ENCODE measurements around the gene PLXNA4. TPM values are rescaled to one million over a fixed set of nuclear protein-coding genes. Genes with fewer than 3 reads are reported as not detected.

Gene PLXNA4
- polyA plus RNA-seq, 1 donor (not counting 4 experiments of a cell fraction or from before 2014, with no cell fraction given), result 0.01 TPM

DNA sequence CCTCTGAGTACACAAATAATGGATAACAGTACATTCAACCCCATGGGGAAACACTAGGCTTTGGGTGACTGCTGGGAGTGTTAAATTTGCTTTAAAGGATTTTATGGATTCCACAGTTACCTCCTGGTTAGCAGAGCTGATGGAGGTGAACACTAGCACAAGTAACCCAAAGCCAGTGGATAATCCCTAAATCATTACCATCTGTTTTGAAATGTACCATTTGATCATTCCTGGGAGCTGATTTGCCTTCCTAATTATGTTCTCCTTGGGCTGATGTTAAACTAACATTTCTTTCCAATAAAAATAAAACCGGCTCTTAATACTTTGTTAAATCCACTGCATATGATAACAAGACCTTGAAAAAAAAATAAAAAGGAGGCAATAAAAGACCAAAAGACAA, 493.9 kb downstream of the PLXNA4 start:
- H3K9ac ChIP-seq (ENCODE audit: control insufficient read depth, extremely low read depth, insufficient read depth, low read length), result no peak overlapping the region
- dilution Hi-C loops (cut with MboI; ENCODE audit: extremely low pct_ligation_motif_present, low sequenced_read_pairs), result no loop called here
- H3K9me3 ChIP-seq (ENCODE audit: control insufficient read depth, low read depth, low read length), result no peaks in the 10 kb centered on the region
- H3K4me3 ChIP-seq (ENCODE audit: control insufficient read depth in 2 of 3, extremely low read depth in 1 of 3, insufficient read depth in 2 of 3, low read depth in 1 of 3, low read length in 3 of 3), result no peak overlapping the region
- H3K9me1 ChIP-seq (ENCODE audit: control insufficient read depth, extremely low read depth, insufficient read depth, low read length), result no peaks in the 10 kb centered on the region
- no peaks in the 10 kb centered on the region for H3K79me2 ChIP-seq (ENCODE audit: control insufficient read depth, insufficient read depth, low read length)
- no peak for TF ChIP-seq EZH2 (IDR thresholded peaks at IDR 0.05; ENCODE audit: low read length)
- TF ChIP-seq, protein P1, sequence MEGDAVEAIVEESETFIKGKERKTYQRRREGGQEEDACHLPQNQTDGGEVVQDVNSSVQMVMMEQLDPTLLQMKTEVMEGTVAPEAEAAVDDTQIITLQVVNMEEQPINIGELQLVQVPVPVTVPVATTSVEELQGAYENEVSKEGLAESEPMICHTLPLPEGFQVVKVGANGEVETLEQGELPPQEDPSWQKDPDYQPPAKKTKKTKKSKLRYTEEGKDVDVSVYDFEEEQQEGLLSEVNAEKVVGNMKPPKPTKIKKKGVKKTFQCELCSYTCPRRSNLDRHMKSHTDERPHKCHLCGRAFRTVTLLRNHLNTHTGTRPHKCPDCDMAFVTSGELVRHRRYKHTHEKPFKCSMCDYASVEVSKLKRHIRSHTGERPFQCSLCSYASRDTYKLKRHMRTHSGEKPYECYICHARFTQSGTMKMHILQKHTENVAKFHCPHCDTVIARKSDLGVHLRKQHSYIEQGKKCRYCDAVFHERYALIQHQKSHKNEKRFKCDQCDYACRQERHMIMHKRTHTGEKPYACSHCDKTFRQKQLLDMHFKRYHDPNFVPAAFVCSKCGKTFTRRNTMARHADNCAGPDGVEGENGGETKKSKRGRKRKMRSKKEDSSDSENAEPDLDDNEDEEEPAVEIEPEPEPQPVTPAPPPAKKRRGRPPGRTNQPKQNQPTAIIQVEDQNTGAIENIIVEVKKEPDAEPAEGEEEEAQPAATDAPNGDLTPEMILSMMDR (optimal IDR thresholded peaks at IDR 0.05 in 1 of 3, IDR thresholded peaks at IDR 0.05 in 1 of 3, conservative IDR thresholded peaks at IDR 0.05 in 1 of 3; ENCODE audit: extremely low read depth in 1 of 3, insufficient read depth in 2 of 3, low read length in 3 of 3), result no peak
- peaks cover 31% of the 10 kb centered on the region for H3K27me3 ChIP-seq (ENCODE audit: control insufficient read depth, extremely low read depth, insufficient read depth, low read length)
- no peak for DNase-seq (ENCODE audit: low read depth, low spot score)
- no peaks in the 10 kb centered on the region for H3K36me3 ChIP-seq (ENCODE audit: control insufficient read depth in 2 of 2, extremely low read depth in 1 of 2, insufficient read depth in 2 of 2, low read length in 2 of 2)
- no peak overlapping the region for H2AFZ ChIP-seq (ENCODE audit: control insufficient read depth, low read length)
- no peak overlapping the region for H3K4me2 ChIP-seq (ENCODE audit: control insufficient read depth, extremely low read depth, insufficient read depth, low read depth, low read length)
- H3K27ac ChIP-seq (ENCODE audit: control insufficient read depth, insufficient read depth, low read length), result no peak overlapping the region
- no peak for FAIRE-seq
- H3K4me1 ChIP-seq (ENCODE audit: control insufficient read depth, extremely low read depth, insufficient read depth, low read length), result no peaks in the 10 kb centered on the region
- no peaks in the 10 kb centered on the region for H4K20me1 ChIP-seq (ENCODE audit: control insufficient read depth, extremely low read depth, insufficient read depth, low read length)

DNA sequence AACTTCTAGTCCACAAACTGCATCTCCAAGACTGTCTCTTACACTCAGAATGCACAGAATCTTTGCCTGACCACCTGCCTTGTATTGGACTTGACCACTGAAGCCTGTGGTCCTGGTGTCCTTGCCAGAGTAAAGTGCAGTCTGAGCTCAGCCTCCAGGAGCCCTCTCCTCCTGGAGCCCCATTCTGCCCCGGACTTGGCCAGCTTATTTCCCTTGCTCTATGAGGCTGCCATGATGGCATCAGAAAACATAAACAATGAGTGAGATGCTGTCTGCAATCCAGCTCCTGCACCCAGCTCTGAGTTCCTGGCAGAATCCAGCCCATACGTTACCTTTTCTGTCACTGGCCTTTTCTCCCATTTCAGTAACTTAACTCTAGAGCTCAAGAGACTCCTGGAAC, 494.6 kb downstream of the PLXNA4 start:
- dilution Hi-C loops (cut with MboI; ENCODE audit: extremely low pct_ligation_motif_present, low sequenced_read_pairs), result no loop called here
- Histone ChIP-seq H3K36me3 (ENCODE audit: control insufficient read depth in 2 of 2, extremely low read depth in 1 of 2, insufficient read depth in 2 of 2, low read length in 2 of 2) (no peaks in the 10 kb centered on the region), H2AFZ (ENCODE audit: control insufficient read depth, low read length) (no peak overlapping the region), H4K20me1 (ENCODE audit: control insufficient read depth, extremely low read depth, insufficient read depth, low read length) (no peaks in the 10 kb centered on the region), H3K4me2 (ENCODE audit: control insufficient read depth, extremely low read depth, insufficient read depth, low read depth, low read length) (no peak overlapping the region), H3K9me1 (ENCODE audit: control insufficient read depth, extremely low read depth, insufficient read depth, low read length) (no peaks in the 10 kb centered on the region), H3K27ac (ENCODE audit: control insufficient read depth, insufficient read depth, low read length) (no peak overlapping the region), H3K9me3 (ENCODE audit: control insufficient read depth, low read depth, low read length) (no peaks in the 10 kb centered on the region), H3K9ac (ENCODE audit: control insufficient read depth, extremely low read depth, insufficient read depth, low read length) (no peak overlapping the region), H3K4me1 (ENCODE audit: control insufficient read depth, extremely low read depth, insufficient read depth, low read length) (no peaks in the 10 kb centered on the region), H3K79me2 (ENCODE audit: control insufficient read depth, insufficient read depth, low read length) (no peaks in the 10 kb centered on the region), H3K4me3 (ENCODE audit: control insufficient read depth in 2 of 3, extremely low read depth in 1 of 3, insufficient read depth in 2 of 3, low read depth in 1 of 3, low read length in 3 of 3) (no peak overlapping the region), H3K27me3 (ENCODE audit: control insufficient read depth, extremely low read depth, insufficient read depth, low read length) (peaks cover 37% of the 10 kb centered on the region)
- DNase-seq (ENCODE audit: low read depth, low spot score) (no peak), FAIRE-seq (no peak)
- TF ChIP-seq EZH2 (IDR thresholded peaks at IDR 0.05; ENCODE audit: low read length), result no peak
- TF ChIP-seq, protein P1 (optimal IDR thresholded peaks at IDR 0.05 in 1 of 3, IDR thresholded peaks at IDR 0.05 in 1 of 3, conservative IDR thresholded peaks at IDR 0.05 in 1 of 3; ENCODE audit: extremely low read depth in 1 of 3, insufficient read depth in 2 of 3, low read length in 3 of 3), result no peak

All from keratinocyte (primary cell).